ENCODE data around the gene PLCD1. TPM values are rescaled to one million over a fixed set of nuclear protein-coding genes. Genes with fewer than 3 reads are reported as not detected.

Gene PLCD1
- total and polyA plus RNA-seq, 2 of the 8 experiments (the other 6 are each of a cell fraction or from before 2014, with no cell fraction given) = 15.3 to 19.2 TPM

DNA sequence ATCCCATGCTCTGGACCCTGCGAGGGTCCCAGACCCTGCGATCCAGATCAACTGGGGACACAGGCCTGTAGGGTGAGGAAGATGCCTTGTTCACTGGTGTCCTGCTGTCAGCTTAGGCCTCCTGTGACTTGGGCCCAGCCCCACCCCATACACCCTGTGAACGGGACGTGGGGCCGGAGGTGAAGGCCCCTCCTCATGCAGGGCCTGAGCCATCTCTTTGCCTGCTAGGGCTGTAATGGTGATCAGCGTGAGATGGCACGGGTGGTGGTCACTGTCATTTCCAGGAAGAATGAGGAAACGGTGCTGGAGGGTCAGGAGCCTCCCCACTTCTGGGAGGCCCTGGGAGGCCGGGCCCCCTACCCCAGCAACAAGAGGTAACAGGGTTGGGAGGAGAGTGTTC, 26.5 kb downstream of the PLCD1 start:
- Histone ChIP-seq H3K27ac (ENCODE audit: low read depth, low read length) (no peak overlapping the region), H2BK120ac (replicated peaks; ENCODE audit: low read depth, low read length) (no peak overlapping the region), H2AK5ac (ENCODE audit: low read depth, low read length) (no peak overlapping the region), H3K27me3 (replicated peaks in 1 of 4; ENCODE audit: control insufficient read depth in 3 of 4, extremely low read depth in 1 of 4, insufficient read depth in 3 of 4, low read length in 3 of 4) (peaks cover 0 to 8% (median 4%) of the 10 kb centered on the region in 4 experiments; a peak in 2 of 7 replicates), H3K56ac (replicated peaks; ENCODE audit: insufficient read length, low read depth, low read length) (no peak overlapping the region), H3K4ac (replicated peaks; ENCODE audit: insufficient read length, low read depth, low read length) (no peak overlapping the region), H3K4me1 (replicated peaks in 1 of 4; ENCODE audit: control insufficient read depth in 3 of 4, insufficient read depth in 4 of 4, low read length in 3 of 4) (peaks cover 0 to 10% (median 7%) of the 10 kb centered on the region in 4 experiments; a peak in 6 of 7 replicates), H4K20me1 (replicated peaks in 1 of 2; ENCODE audit: control insufficient read depth in 1 of 2, insufficient read depth in 2 of 2, low read length in 2 of 2) (peaks cover 0 to 6% of the 10 kb centered on the region in 2 experiments), H4K8ac (ENCODE audit: extremely low read depth, insufficient read depth, low read length) (no peak overlapping the region), H3K79me1 (ENCODE audit: low read depth, low read length) (no peaks in the 10 kb centered on the region; the same call in 1 of the 2 replicates), H3K23ac (ENCODE audit: insufficient read length) (no peak overlapping the region), H3K4me3 (ENCODE audit: extremely low read depth in 1 of 4, insufficient read depth in 2 of 4, low read depth in 3 of 4, low read length in 4 of 4) (no peak overlapping the region), H2BK15ac (ENCODE audit: low read length) (no peak overlapping the region), H4K91ac (replicated peaks; ENCODE audit: insufficient read length, low read length) (no peak overlapping the region), H2BK12ac (ENCODE audit: low read depth, low read length) (no peak overlapping the region), H3K9ac (replicated peaks in 1 of 4; ENCODE audit: extremely low read depth in 1 of 4, low read depth in 3 of 4, low read length in 3 of 4) (no peak overlapping the region), H3K18ac (ENCODE audit: extremely low read depth, low read length) (no peak overlapping the region), H4K5ac (ENCODE audit: insufficient read length, low read depth, low read length) (no peak overlapping the region), H3K23me2 (ENCODE audit: low read depth, low read length) (peaks cover 5% of the 10 kb centered on the region; the same call in 1 of the 2 replicates), H3K14ac (ENCODE audit: insufficient read length) (no peak overlapping the region), H3K79me2 (ENCODE audit: control insufficient read depth in 1 of 2, insufficient read depth in 2 of 2, low read length in 2 of 2) (no peaks in the 10 kb centered on the region), H3K4me2 (ENCODE audit: insufficient read depth in 1 of 2, low read depth in 2 of 2, low read length in 2 of 2) (no peak overlapping the region), H2AFZ (ENCODE audit: low read length) (no peak overlapping the region), H2BK20ac (ENCODE audit: low read length) (no peak overlapping the region), H3K36me3 (ENCODE audit: control insufficient read depth in 2 of 4, insufficient read depth in 4 of 4, low read length in 3 of 4) (peaks cover 0 to 2% (median under 1%) of the 10 kb centered on the region in 4 experiments; a peak in 1 of 8 replicates), H3K9me3 (ENCODE audit: insufficient read depth in 2 of 2, low read depth in 1 of 2, low read length in 1 of 2) (no peaks in the 10 kb centered on the region), H2BK5ac (ENCODE audit: low read depth, low read length) (no peak overlapping the region)
- FAIRE-seq (no peak), DNase-seq (ENCODE audit: low read depth in 1 of 2, low spot score in 2 of 2) (no peak)
- ChIA-PET CTCF (ENCODE audit: partially characterized antibody) (interaction anchor here (0.8 to 5.3 kb wide), 30 partner anchors 10 to 665 kb away, joined by 3 to 75 read pairs (median 6); partner anchors contain the start of gene PLCD1), POLR2A (ENCODE audit: partially characterized antibody) (no interaction called here)
- WGBS, 2 experiments (ENCODE audit: extremely low coverage in 1 of 2, insufficient coverage in 1 of 2, insufficient read length in 1 of 2, insufficient replicate concordance in 2 of 2, low coverage in 1 of 2, low lambda C conversion rate in 2 of 2, missing lambda C conversion rate in 1 of 2) = 89% methylated on average over 9 of the region's 9 CpGs; no CpG with 5 or more reads in 1 of the 2 experiments
- TF ChIP-seq NANOG (IDR thresholded peaks at IDR 0.05; ENCODE audit: insufficient read depth, low read depth, low read length, poor library complexity, severe bottlenecking) = no peak
- TF ChIP-seq SIN3A (conservative IDR thresholded peaks at IDR 0.05 in 1 of 2, IDR thresholded peaks at IDR 0.05 in 1 of 2; ENCODE audit: low read depth in 1 of 2, low read length in 2 of 2) = no peak
- no peak for TF ChIP-seq HDAC6 (IDR thresholded peaks at IDR 0.05; ENCODE audit: low read depth, low read length)
- no peak for TF ChIP-seq TBP (IDR thresholded peaks at IDR 0.05; ENCODE audit: low read depth, low read length)
- no peak for TF ChIP-seq KDM5A (IDR thresholded peaks at IDR 0.05; ENCODE audit: low read length)
- TF ChIP-seq KDM1A (IDR thresholded peaks at IDR 0.05; ENCODE audit: borderline replicate concordance, low read length) = no peak
- no peak for TF ChIP-seq TAF7 (optimal IDR thresholded peaks at IDR 0.05; ENCODE audit: borderline replicate concordance, low read depth, low read length)
- no peak for TF ChIP-seq POU5F1 (IDR thresholded peaks at IDR 0.05; ENCODE audit: low read depth, low read length)
- no peak for TF ChIP-seq BACH1 (IDR thresholded peaks at IDR 0.05; ENCODE audit: low read length)
- no peak for TF ChIP-seq EGR1 (IDR thresholded peaks at IDR 0.05; ENCODE audit: borderline replicate concordance, low read depth, low read length)
- TF ChIP-seq CTBP2 (IDR thresholded peaks at IDR 0.05; ENCODE audit: borderline replicate concordance, insufficient read depth, insufficient read length, low read length) = no peak
- no peak for TF ChIP-seq CBX8 (IDR thresholded peaks at IDR 0.05; ENCODE audit: borderline replicate concordance, low read depth, low read length)
- TF ChIP-seq YY1 (IDR thresholded peaks at IDR 0.05; ENCODE audit: low read depth, low read length) = no peak
- TF ChIP-seq CHD2 (IDR thresholded peaks at IDR 0.05; ENCODE audit: low read length) = no peak
- no peak for TF ChIP-seq SRF (IDR thresholded peaks at IDR 0.05; ENCODE audit: low read depth, low read length)
